Chondrocyte (in vitro differentiated cells): ENCODE results near the gene FREM1. TPM values are rescaled to one million over a fixed set of nuclear protein-coding genes. Genes with fewer than 3 reads are reported as not detected.

ENCODE experiments used
- DNase-seq: peaks from one replicate; pipeline ENCODE4 v3.0.0; 2021; ENCODE audit warnings: mixed read lengths, low spot score
- H3K27ac Mint-ChIP-seq: one replicate; pipeline ENCODE4 v1.8.0; 2021; ENCODE audit warnings: mild to moderate bottlenecking, moderate library complexity, mixed read lengths; ENCODE audit not compliant: unreplicated experiment
- H3K27me3 Mint-ChIP-seq: 2 replicates; pipeline ENCODE4 v1.8.0; 2021; ENCODE audit warnings: low read depth, mixed read lengths
- H3K36me3 Mint-ChIP-seq: 2 replicates; pipeline ENCODE4 v1.8.0; 2021; ENCODE audit warnings: low read depth, mixed read lengths
- H3K4me1 Mint-ChIP-seq: 2 replicates; pipeline ENCODE4 v1.8.0; 2021; ENCODE audit warnings: low read depth, mild to moderate bottlenecking, mixed read lengths
- H3K4me3 Mint-ChIP-seq: one replicate; pipeline ENCODE4 v1.8.0; 2021; ENCODE audit warnings: mild to moderate bottlenecking, moderate library complexity, mixed read lengths; ENCODE audit not compliant: unreplicated experiment
- H3K9me3 Mint-ChIP-seq: 2 replicates; pipeline ENCODE4 v1.8.0; 2021; ENCODE audit warnings: low read depth, mixed read lengths
- CTCF ChIP-seq: fragments of 200-600 bp; sonication (generic); IDR thresholded peaks from 2 replicates; pipeline ENCODE4 v1.5.0; 2021; ENCODE audit warnings: antibody characterized with exemption, mild to moderate bottlenecking, moderate library complexity
- total RNA-seq: library from RNA; stranded (reverse); gene quantifications from 3 replicates; pipeline ENCODE4 v1.2.1, GENCODE V29; 2021

Gene FREM1
- total RNA-seq, 1 donor from 2014 or later, result 2.2 TPM

GRCh38 chr9:14849851-14850250 lies 60.4 kb downstream of the FREM1 start:
- H3K9me3 Mint-ChIP-seq, result peaks cover 3% of the 10 kb centered on the region
- no peak for TF ChIP-seq CTCF
- H3K4me1 Mint-ChIP-seq, result no peaks in the 10 kb centered on the region
- DNase-seq, result no peak
- peaks cover 8% of the 10 kb centered on the region for H3K27me3 Mint-ChIP-seq
- no peak overlapping the region for H3K27ac Mint-ChIP-seq
- peaks cover 6% of the 10 kb centered on the region for H3K36me3 Mint-ChIP-seq
- no peak overlapping the region for H3K4me3 Mint-ChIP-seq

GRCh38 chr9:14849296-14849695 lies 60.9 kb downstream of the FREM1 start:
- DNase-seq, result no peak
- no peak for TF ChIP-seq CTCF
- Mint-ChIP-seq H3K4me1 (no peaks in the 10 kb centered on the region), H3K27ac (no peak overlapping the region), H3K9me3 (peaks cover 3% of the 10 kb centered on the region), H3K36me3 (peaks cover 6% of the 10 kb centered on the region), H3K27me3 (peaks cover 8% of the 10 kb centered on the region), H3K4me3 (no peak overlapping the region)

- peaks cover 4% of the 10 kb centered on the region for H3K27me3 Mint-ChIP-seq
- DNase-seq, result no peak
- peaks cover 6% of the 10 kb centered on the region for H3K36me3 Mint-ChIP-seq
- TF ChIP-seq CTCF, result peak; percentile 80
- H3K4me3 Mint-ChIP-seq, result no peak overlapping the region
- peaks cover 3% of the 10 kb centered on the region for H3K9me3 Mint-ChIP-seq
- H3K27ac Mint-ChIP-seq, result no peak overlapping the region
- no peaks in the 10 kb centered on the region for H3K4me1 Mint-ChIP-seq
Measured at GRCh38 chr9:14846871-14847311, 63.3 kb downstream of the FREM1 start.

- Mint-ChIP-seq H3K27me3 (peaks cover 6% of the 10 kb centered on the region), H3K4me1 (no peaks in the 10 kb centered on the region), H3K27ac (no peak overlapping the region), H3K9me3 (peaks cover 3% of the 10 kb centered on the region), H3K4me3 (no peak overlapping the region), H3K36me3 (no peaks in the 10 kb centered on the region)
- no peak for TF ChIP-seq CTCF
- DNase-seq, result no peak
Measured at GRCh38 chr9:14843163-14843562, 67.1 kb downstream of the FREM1 start.

- H3K27ac Mint-ChIP-seq, result no peak overlapping the region
- peaks cover 4% of the 10 kb centered on the region for H3K27me3 Mint-ChIP-seq
- no peak for TF ChIP-seq CTCF
- DNase-seq, result no peak
- no peaks in the 10 kb centered on the region for H3K4me1 Mint-ChIP-seq
- no peak overlapping the region for H3K4me3 Mint-ChIP-seq
- peaks cover 3% of the 10 kb centered on the region for H3K9me3 Mint-ChIP-seq
- no peaks in the 10 kb centered on the region for H3K36me3 Mint-ChIP-seq
Measured at GRCh38 chr9:14842269-14842668, 68.0 kb downstream of the FREM1 start.
